ENCODE results near the gene TUSC2. TPM values are rescaled to one million over a fixed set of nuclear protein-coding genes. Genes with fewer than 3 reads are reported as not detected.

TUSC2 gene
- total RNA-seq, 6 experiments from 2014 or later = 9.7 to 36.9 (median 12.5) TPM

DNA sequence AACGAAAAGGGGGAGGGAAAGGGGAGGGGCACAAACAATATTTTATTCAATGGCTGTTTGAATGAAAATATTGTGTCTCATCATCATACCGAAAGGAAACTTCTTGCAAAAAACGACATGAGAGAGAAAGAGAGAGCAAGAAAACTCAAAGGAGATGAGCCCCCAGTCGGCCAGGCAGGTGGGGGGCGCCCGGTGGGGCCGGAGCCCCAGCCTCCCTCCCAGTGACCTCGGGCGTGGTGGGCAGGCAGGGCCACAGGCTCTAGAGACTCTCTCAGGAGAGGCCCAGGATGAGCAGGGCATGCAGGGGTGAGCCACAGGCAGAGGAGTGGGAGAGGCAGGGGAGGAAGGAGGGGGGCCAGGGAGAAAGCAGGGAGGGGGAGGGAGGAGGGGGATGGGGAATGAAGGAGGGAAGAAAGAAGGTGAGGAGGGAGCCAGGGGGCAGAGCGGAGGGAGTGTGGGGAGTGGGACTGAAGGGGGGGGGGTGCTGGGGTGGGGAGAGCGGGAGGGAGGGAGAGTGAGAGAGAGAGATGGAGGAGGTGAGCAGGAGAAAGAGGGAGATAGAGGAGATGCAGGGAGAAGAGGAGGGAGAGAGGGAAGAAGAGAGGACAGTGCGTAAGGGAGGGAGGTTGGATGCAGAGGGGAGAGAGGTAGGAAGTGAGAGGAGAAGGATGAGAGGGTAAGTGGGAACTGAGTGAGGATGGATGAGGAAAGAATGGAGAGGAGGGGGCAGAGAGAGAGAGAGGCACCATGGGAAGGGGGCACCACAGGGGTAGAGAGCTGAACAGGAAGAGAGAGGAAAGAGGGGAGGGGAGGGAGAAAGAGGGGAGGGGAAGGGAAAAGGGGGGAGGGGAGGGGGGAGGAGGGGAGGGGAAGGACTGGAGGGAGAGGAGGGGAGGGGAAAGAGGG lies 45.4 kb upstream of the TUSC2 start:
- DNase-seq (no peak), ATAC-seq (no peak)
- no peak overlapping the region for H3K4me3 ChIP-seq
- no peaks in the 10 kb centered on the region for H3K4me1 ChIP-seq
- no peaks in the 10 kb centered on the region for H3K27me3 ChIP-seq
- WGBS (ENCODE audit: insufficient coverage, low coverage, low lambda C conversion rate, missing lambda C conversion rate) = 42% methylated on average over 12 of the region's 12 CpGs
- H3K9me3 ChIP-seq = no peaks in the 10 kb centered on the region
- no peak overlapping the region for H3K27ac ChIP-seq
- H3K36me3 ChIP-seq = no peaks in the 10 kb centered on the region
- no peak for TF ChIP-seq POLR2A (IDR thresholded peaks at IDR 0.05)
- TF ChIP-seq, protein P1, sequence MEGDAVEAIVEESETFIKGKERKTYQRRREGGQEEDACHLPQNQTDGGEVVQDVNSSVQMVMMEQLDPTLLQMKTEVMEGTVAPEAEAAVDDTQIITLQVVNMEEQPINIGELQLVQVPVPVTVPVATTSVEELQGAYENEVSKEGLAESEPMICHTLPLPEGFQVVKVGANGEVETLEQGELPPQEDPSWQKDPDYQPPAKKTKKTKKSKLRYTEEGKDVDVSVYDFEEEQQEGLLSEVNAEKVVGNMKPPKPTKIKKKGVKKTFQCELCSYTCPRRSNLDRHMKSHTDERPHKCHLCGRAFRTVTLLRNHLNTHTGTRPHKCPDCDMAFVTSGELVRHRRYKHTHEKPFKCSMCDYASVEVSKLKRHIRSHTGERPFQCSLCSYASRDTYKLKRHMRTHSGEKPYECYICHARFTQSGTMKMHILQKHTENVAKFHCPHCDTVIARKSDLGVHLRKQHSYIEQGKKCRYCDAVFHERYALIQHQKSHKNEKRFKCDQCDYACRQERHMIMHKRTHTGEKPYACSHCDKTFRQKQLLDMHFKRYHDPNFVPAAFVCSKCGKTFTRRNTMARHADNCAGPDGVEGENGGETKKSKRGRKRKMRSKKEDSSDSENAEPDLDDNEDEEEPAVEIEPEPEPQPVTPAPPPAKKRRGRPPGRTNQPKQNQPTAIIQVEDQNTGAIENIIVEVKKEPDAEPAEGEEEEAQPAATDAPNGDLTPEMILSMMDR (IDR thresholded peaks at IDR 0.05) = no peak
- intact Hi-C loops (cut with DNase I) = loop anchor here in 1 of 2 donors (10.0 kb wide), 1 partner anchor 161 kb away; no protein-coding TSS in a partner anchor

GRCh38 chr3:50372349-50372748 lies 44.3 kb upstream of the TUSC2 start:
- WGBS (ENCODE audit: insufficient coverage, low coverage, low lambda C conversion rate, missing lambda C conversion rate) = 14% methylated on average over 6 of the region's 8 CpGs
- no peak overlapping the region for H3K27ac ChIP-seq
- H3K27me3 ChIP-seq = no peaks in the 10 kb centered on the region
- no peak for DNase-seq
- ATAC-seq = peak in 1 of 4 donors; percentile 25
- no peaks in the 10 kb centered on the region for H3K9me3 ChIP-seq
- TF ChIP-seq, protein P1 (IDR thresholded peaks at IDR 0.05) = no peak
- TF ChIP-seq POLR2A (IDR thresholded peaks at IDR 0.05) = no peak
- intact Hi-C loops (cut with DNase I) = loop anchor here in 1 of 2 donors (10.0 kb wide), 1 partner anchor 162 kb away; no protein-coding TSS in a partner anchor
- no peaks in the 10 kb centered on the region for H3K4me1 ChIP-seq
- no peak overlapping the region for H3K4me3 ChIP-seq
- no peaks in the 10 kb centered on the region for H3K36me3 ChIP-seq

DNA sequence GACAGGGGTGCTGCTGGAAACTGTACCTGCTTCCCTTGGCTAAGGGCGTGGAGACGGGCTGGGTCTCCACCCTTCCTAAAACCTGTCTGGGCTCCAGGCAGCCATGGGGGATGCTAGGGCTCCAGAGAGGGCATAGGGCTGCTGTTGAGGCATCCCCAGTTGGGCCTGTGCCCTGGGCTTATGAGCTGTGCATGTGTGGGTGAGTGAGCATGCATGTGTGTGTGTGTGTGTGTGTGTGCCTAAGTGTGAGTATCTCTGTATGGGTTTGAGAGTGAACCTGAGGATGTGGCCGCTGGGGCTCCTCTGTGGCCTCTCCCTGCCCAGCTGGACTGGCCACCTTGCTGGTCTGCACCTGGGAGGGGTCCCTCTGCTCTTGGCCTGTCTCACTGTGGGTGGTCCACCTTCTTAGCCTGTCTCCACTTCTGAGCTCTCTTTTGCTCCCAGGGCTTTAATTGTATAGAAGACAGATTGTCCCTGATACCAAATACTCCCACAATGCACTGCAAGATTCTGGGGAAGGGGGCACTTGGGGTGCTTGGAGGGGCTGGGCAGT lies 43.2 kb upstream of the TUSC2 start:
- ATAC-seq = no peak
- Histone ChIP-seq H3K4me3 (no peak overlapping the region), H3K27me3 (no peaks in the 10 kb centered on the region), H3K9me3 (no peaks in the 10 kb centered on the region), H3K4me1 (no peaks in the 10 kb centered on the region), H3K36me3 (no peaks in the 10 kb centered on the region), H3K27ac (no peak overlapping the region)
- intact Hi-C loops (cut with DNase I) = loop anchor here in 1 of 2 donors (10.0 kb wide), 1 partner anchor 164 kb away; no protein-coding TSS in a partner anchor
- TF ChIP-seq, protein P1 (IDR thresholded peaks at IDR 0.05) = no peak
- no peak for TF ChIP-seq POLR2A (IDR thresholded peaks at IDR 0.05)
- no peak for DNase-seq
- 86% methylated on average over 1 of the region's 3 CpGs for WGBS (ENCODE audit: insufficient coverage, low coverage, low lambda C conversion rate, missing lambda C conversion rate)

DNA sequence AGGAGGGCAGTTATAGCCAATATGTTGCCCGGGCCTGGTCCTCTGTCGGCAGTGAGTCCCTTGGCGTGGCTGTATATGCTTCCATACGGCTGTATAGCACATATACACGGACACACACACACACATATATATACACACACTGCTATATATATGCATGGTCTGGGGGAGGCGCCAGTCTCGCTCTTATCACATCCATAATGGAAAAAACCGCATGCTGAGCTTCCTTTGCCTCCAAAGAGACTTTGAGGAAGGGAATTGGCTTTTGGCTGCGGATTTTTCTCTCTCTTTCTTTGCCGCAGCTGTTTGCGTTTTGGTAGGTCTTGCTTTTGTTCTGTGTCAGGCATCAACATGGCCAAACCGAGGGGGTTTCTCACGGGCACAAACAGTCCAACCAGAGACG lies 42.6 kb upstream of the TUSC2 start:
- ATAC-seq = no peak
- TF ChIP-seq POLR2A (IDR thresholded peaks at IDR 0.05) = no peak
- TF ChIP-seq, protein P1 (IDR thresholded peaks at IDR 0.05) = no peak
- no peaks in the 10 kb centered on the region for H3K4me1 ChIP-seq

More for the DNA sequence above, 42.6 kb upstream of the TUSC2 start:
- no peaks in the 10 kb centered on the region for H3K27me3 ChIP-seq
- intact Hi-C loops (cut with DNase I) = loop anchor here in 1 of 2 donors (10.0 kb wide), 1 partner anchor 164 kb away; no protein-coding TSS in a partner anchor
- H3K4me3 ChIP-seq = no peak overlapping the region
- H3K9me3 ChIP-seq = no peaks in the 10 kb centered on the region
- H3K36me3 ChIP-seq = no peaks in the 10 kb centered on the region
- DNase-seq = no peak
- WGBS (ENCODE audit: insufficient coverage, low coverage, low lambda C conversion rate, missing lambda C conversion rate) = 46% methylated on average over 12 of the region's 14 CpGs
- H3K27ac ChIP-seq = no peak overlapping the region
